Activated gamma-delta T cell treated with Interleukin-2 at 50 U/mL for 16 hours (primary cell): ENCODE measurements around the gene MYDGF.

Experiments
- DNase-seq: peaks from one replicate; pipeline ENCODE4 v3.0.0-alpha.2; 2020

MYDGF gene

DNA sequence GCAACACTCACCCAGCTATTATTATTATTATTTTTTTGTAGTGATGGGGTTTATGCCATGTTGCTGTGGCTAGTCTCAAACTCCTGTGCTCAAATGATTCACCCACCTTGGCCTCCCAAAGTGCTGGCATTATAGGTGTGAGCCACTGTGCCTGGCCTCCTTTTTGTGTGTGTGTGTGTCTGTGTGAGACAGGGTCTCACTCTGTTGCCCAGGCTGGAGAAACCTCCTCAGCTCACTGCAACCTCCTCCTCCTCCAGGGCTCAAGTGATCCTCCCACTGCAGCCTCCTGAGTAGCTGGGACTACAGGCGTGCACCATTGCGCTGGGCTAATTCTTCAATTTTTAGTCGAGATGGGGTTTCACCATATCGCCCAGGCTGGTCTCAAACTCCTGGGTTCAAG lies 3.6 kb upstream of the MYDGF start:
- no peak for DNase-seq

DNA sequence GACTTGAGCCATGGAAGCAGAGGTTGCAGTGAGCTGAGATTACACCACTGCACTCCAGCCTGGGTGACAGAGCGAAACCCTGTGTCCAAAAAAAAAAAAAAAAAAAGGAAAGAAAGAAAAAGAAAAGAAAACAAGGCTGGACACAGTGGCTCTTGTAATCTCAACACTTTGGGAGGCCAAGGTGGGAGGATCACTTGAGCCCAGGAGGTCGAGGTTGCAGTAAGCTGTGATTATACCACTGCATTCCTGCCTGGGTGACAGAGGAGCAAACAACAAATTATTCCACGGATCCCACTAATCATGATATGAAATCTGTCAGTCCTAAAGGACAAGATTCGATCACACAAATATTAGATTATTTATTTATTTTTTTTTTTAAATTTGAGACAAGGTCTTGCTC lies 3.1 kb upstream of the MYDGF start:
- no peak for DNase-seq

DNA sequence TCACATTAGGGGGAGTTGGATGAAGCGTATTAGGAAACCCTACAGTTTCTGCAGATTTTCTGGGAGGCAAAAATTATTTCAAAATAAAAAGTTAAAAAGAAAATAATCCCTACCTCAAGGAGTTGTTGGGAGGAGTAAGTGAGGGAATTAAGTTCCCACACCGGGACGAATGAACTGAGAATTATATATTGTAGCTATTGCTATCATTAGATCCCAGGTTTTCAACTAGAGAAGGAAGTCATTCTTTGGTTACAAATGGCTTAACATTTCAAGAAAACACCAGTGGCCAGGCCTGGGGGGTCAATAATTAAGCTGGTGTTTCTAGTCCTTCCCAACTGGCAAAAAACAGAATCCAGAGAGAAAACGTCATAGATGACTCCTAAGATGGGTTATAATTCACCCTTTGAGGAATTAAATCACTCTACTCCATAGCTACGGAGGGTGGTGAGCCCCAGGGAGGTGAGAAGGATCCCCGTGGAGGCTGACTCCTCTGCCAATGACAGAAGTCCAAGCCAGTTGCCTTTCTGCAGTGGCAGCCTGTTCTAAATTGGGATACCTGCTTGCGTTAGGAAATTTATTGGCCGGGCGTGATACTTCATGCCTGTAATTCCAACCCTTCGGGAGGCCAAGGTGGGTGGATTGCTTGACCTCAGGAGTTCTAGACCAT lies 1.2 kb upstream of the MYDGF start:
- DNase-seq, result no peak

DNA sequence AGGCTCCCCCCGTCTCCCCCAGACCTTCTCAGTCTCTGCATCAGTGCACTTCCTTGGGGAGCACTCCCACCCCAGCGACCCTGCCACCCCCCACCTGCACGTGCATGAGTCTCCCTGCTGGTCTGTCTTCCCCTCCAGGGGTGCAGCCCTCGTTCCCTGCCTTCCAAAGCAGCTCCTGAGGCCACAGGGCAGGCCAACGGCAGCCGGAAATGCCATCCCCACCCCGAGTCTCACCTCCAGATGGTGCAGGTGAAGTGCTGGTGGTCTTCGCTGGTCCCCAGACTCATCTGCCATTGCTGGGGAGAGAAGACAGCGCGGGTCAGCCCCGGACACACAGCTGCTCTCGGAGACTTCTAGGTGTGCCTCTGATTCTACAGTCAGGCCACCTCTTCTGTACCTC lies 5.5 kb downstream of the MYDGF start:
- DNase-seq, result no peak

DNA sequence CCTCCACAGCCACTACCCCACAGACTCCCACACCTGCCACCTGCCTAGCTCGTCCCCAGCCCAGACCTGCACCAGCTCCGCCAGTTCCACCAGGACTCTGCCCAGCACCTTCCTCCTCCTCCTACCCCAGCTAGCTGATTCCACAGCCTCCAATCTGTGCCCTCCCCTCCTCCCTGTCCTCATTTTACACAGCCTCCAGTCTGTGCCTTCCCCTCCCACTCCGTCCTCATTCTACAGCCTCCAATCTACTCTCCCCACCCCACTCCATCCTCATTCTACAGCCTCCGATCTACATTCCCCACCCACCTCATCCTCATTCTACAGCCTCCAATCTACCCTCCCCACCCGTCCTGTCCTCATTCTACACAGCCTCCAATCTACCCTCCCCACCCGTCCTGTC lies 7.3 kb downstream of the MYDGF start:
- DNase-seq, result no peak

DNA sequence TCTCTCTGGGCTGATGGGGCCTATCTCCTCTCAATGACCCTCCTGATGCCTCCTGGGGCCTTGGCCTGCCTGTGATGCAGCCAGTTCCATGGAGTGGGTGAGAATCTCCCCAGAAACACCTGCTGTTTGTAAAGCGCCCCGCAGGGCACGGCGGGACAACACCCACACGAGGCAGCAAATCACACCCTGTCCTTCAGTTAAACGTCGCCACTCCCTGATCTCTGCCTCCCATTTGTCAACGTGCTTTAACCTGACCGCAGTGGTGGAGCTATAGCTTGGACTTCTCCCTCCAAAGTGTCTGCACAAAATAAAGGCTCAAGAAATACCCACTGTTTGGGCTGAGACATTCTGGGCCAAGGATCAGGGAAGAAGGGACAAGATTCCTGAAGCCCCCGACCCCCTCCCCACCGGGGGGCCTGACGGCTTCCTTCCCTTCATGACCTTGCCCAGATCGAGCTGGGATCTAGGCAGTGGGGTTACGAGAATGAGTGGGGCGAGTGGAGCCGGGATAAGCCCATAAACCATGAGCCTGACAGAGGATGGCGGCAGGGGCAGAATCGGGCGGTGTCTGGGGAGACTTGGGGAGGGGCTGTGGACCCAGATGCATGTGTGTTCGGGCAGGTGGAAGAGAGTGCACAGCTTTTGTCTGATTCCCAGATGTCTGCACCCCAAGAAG lies 8.0 kb downstream of the MYDGF start:
- no peak for DNase-seq

DNA sequence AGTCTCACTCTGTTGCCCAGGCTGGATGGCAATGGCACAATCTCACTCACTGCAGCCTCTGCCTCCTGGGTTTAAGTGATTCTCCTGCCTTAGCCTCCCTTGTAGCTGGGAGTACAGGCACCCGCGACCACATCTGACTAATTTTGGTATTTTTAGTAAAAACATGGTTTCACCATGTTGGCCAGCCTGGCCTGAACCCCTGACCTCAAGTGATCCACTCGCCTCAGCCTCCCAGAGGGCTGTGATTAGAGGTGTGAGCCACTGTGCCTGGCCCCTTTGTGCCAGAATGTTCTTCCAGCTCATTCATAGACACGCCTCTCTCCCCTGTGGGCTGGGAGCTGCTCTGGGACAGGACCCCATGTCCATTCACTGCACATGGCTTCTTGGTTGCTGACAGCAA lies 9.1 kb downstream of the MYDGF start:
- no peak for DNase-seq

DNA sequence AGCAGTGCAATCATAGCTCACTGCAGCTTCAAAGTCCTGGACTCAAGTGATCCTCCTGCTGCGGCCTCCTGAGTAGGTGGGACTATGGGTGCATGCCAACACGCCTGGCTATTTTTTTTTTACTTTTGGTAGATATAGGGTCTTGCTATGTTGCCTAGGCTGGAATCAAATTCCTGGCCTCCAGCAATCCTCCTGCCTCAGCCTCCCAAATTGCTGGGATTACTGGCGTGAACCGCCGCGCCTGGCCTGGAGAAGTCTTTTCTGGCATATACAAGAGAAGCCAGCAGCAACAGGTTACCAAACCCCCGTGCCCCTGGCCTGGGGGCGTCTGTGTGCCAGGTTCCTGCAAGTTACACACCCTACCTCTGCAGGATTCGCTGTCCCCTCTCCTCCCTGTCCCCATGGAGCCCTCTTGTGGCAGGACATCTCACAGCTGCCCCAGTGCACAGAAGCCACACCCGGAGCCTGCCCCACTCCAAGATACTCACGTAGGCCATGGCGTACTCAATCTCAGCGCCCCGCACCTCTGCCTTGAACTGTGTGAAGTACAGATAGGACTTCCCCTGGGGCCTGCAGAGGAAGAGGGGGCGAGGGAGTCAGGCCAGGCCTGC lies 9.9 kb downstream of the MYDGF start:
- no peak for DNase-seq

DNA sequence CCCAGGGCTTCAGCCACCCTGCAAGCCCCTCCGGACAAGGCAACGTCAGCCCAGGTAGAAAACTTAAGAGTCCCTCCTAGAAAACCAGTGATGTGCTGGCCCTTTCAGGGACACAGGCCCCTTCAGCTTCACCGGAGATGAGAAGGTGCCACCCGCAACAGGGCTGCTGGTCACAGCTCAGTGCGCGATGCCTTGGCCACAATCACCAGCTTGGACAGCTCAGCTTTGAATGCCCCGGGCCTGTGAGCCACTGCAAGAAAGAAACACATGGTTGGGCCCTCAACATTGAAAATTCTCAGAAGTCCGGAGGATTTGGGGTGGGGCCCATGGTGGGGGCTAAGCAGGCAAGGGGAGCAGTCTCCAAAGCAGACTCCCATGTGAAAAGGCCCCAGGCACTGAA lies 12.3 kb downstream of the MYDGF start:
- DNase-seq, result no peak

DNA sequence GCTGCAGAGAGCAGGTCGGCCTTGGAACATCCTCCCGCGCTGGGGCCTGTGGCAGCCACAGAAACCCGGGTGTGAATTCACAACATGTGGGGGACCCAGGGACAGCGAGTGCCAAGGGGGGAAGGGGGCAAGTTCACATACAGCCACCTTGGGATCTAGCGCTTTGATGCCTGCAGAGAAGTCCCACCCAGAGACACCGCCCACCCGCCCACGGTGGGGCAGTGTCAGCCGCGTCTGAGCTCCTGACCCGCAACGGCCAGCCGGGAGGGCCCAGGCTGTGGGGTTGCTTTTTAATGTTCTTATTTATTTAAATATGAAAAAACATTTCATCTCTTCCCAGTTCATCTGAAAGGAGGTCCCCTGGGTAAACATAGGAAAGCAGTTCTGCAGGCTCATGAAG lies 12.9 kb downstream of the MYDGF start:
- DNase-seq, result no peak

DNA sequence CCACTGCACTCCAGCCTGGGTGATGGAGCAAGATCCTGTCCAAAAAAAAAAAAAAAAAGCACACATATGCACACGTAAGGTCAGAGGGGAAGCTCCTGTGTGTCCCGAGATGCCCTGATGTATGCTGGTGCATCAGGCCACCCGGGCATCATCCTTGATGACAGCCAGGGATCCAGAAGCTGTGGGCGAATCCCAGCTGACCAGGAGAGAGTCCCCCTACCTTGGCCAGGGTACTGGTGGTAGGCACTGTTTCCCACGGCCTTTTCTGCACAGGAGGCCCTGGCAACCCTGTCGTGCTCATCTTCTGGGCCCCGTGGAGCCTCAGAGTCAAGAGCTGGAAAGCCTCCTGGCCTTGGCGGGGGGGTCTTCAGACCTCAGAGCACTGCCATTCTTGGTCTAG lies 14.0 kb downstream of the MYDGF start:
- no peak for DNase-seq

DNA sequence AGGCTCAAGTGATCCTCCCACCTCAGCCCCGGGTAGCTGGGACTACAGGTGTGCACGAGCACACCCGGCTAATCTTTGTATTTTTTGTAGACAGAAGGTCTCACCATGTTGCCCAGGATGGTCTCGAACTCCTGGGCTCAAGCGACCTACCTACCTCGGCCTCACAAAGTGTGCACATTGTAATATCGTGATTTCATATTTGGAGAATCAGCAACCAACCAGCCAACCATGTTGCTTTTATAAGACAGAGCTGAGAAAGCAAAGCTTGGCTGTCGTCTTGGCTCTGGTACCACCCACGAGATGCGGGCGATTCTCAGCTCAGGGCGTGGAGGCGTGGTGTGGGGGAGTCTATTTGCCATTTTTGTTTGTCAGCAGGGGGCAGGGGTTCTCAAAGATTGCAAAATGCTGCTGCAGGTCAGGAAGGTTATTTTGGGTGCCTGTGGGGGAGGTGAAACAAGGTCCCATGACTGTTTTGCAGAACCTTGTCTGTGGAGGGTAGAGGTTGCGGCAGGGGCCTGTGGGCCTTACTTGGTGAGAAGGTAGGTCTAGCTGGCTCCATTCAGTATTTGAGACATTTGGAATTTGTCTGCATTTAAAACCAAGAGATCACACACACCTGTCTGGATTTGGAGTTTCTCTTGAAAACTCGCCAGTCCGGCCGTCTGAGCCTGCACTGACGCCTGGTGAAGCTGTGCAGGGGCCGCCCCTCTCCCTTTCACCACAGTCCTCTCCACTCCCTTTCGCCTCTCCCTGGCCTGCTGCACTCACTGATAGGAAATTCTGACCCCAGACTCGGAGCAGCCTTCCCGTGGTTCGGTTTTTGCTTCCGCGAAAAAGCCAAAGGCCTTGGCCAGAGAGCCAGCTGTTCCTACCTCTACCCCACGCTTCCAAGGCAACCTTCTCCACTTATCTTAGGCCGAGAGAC lies 15.4 kb downstream of the MYDGF start:
- DNase-seq, result no peak

DNA sequence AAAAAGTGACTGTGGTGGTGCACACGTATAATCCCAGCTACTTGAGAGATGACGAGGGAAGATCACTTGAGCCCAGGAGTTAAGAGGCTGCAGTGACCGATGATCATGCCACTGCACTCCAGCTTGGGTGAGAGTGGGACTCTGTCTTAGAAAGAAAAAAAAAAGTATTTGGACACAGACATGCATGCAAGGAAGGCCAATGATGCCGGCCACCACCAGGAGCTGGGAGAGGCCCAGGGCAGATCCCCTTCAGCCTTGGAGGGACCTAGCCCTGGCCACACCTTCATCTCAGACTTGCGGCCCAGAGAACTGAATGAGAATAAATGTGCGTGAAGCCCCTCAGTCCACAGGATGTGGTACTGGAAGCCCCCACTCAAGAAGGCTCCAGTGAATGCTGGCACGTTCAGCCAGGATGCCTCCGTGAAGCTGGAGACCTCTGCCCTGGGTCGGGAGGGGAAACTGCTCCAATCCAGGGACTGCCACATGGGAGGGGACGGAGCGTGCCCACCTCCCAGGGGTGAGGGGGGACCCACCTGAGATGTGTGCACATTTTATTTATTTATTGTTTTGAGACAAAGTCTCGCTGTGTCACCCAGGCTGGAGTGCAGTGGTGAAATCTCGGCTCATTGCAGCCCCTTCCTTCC lies 16.2 kb downstream of the MYDGF start:
- DNase-seq, result no peak

DNA sequence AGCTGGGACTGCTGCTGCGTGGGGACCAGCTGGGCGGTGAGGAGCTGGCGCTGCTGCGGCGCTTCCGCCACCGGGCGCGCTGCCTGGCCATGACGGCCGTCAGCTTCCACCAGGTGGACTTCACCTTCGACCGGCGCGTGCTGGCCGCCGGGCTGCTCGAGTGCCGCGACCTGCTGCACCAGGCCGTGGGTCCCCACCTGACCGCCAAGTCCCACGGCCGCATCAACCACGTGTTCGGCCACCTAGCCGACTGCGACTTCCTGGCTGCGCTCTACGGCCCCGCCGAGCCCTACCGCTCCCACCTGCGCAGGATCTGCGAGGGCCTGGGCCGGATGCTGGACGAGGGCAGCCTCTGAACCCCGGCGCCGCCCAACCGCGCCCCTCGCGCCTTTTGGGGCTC lies 18.1 kb downstream of the MYDGF start:
- DNase-seq, result no peak

DNA sequence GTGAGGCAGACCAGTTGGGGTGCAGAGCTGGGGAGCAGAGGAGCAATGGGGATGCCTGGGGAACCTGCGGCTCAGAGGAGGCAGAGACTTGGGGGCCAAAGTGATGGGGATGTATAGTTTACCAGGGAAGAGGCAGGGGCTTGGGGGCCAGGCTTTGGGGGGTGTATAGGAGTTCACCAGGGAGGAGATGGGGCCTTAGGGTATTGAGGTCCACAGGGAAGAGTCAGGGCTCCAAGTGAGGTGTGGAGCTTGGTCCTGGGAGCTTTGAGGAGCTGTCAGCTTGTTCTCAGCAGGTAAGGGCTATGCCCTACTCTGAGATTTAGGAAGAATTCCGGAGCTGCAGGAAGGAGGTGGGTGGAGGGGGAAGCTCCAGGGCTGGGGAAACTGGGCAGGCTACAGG lies 20.0 kb downstream of the MYDGF start:
- DNase-seq, result no peak

DNA sequence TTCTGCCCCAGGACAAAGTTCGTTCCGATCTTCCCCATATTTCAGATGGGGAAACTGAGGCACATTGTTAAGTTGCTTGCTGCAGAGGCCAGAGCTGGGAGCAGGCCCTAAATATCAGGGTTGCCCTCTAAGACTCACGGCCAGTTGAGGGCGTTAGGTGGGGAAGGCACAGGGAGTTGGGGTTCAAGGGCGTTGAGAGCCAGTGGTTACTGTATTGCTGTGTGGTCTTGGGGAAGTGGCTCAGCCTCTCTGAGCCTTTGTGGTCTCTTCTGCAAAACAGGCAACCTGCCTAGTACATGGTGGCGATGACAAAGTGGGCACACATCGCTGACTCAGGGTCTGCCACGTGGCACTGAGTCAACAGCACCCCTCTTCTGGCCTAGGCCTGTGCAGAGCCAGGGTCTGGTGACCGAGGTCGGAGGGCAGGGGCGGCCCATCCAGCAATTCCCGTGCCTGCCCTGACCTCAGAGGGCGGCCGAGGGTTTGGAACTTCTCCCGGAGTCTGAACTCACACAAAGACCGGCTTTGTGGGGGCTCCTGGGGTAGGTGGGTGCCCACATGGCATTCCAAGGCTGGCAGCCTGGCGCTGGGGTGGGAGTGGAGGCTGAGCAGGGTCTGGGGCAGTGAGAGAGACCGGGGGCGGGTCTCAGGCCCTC lies 20.6 kb downstream of the MYDGF start:
- no peak for DNase-seq

DNA sequence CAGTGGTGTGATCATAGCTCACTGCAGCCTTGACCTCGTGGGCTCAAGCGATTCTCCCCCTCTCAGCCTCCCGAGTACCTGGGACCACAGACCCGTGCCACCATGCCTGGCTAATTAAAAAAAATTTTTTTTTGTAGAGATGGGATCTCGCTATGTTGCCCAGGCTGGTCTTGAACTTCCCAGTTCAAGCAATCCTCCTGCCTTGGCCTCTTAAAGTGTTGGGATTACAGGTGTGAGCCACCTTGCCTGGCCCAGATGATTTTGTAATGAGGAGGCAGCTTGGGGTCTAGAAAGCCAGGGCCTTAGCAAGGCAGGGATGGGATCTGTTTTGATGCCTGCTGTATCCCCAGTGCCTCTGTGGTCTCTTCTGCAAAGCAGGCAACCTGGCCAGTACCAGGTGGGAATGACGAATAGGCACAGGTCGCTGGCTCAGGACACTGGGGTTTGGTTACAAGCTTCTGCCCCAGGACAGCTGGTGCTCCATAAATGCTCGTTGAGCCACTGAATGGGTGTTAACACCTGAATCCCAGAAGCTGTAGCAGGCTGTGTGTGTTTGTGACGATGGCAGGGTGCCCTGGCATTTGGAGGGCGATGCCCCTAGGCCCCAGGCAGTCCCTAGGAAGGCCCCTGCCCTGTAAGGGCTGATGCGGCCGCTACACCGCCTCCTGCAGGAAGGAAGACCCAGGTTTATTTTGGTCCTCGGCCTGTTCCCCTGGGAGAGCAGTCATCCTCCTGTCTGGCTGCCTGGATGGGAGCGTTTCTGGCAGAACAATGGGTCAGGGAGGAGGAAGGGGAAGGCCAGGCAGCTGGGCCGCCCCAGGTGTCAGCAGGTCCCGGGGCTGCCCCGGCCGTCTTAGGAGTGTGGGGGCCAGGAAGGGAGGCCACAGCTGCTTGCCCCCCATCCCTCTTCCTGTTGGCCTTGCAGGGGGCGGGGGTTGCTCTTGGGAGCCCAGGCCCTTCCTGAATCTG lies 22.2 kb downstream of the MYDGF start:
- DNase-seq, result no peak

DNA sequence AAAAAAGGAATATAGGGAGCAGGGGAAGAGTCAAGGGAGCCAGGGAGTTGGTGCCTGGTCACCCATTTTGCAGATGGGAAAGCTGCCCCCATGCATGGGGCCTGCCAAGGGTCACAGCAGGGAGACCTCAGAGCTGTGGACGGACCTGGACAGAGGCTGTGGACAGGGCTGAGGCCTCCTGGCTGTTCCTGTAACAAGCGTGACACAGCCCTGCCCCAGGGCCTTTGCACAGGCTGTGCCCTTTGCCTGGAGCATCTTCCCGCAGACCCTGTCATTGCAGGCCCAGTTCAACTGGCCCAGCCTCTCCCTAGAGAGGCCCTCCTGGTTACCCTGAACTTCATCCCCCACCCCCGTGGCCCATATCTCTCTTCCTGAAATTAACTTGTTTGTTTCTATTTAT lies 24.4 kb downstream of the MYDGF start:
- no peak for DNase-seq

DNA sequence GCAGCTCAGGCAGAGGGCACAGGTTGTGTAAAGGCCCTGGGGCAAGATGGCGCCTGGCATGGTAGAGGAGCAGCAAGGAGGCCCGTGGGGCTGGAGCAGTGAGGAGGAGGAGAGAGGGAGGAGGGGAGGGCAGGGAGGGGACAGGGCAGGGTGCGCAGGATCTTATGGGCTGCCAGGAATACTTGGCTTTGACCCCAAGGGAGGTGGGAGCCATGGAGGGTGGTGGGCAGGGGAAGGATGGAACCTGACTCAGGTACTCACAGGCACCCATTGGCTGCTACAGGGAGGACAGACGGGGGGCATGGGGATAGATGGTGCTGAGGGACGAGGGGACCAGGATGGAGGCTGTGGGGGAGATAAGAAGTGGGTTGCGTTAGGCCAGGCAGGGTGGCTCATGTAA lies 27.5 kb downstream of the MYDGF start:
- DNase-seq, result no peak

DNA sequence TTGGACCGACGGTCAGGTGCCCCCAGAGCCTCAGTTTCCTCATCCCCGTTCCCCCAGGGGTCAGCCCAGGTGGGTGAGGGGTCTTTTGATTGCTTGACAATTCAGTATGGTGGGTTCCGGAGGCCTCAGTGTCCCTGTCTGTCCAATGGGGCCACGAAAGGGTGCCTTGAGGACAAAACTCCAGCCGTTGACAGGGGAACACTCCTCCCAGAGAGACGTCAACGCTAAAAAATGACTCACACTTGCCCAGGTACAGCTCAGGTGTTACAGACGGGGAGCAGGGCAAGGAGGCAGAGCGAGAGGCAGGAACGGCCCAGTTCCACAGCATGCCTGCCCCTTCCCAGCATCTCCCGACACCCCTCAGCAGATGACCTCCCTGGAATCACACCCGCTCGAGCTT lies 29.0 kb downstream of the MYDGF start:
- DNase-seq, result no peak
